ENCODE measurements around the gene NUP210L. TPM values are rescaled to one million over a fixed set of nuclear protein-coding genes. Genes with fewer than 3 reads are reported as not detected.

Gene NUP210L
- total and polyA plus RNA-seq, 9 of the 15 experiments (the other 6 are each of a cell fraction or from before 2014, with no cell fraction given) = 0.01 to 0.04 TPM; not detected in 7

GRCh38 chr1:154176337-154176736 is 21.5 kb upstream of the NUP210L start:
- in situ Hi-C loops (cut with MboI) = no loop called here
- no peak for DNase-seq (ENCODE audit: extremely low read depth in 1 of 4, low spot score in 3 of 4)
- Histone ChIP-seq H4K20me1 (replicated peaks; ENCODE audit: control insufficient read depth, insufficient read depth, low read length) (peaks cover 43% of the 10 kb centered on the region), H3K27me3 (ENCODE audit: control insufficient read depth in 2 of 2, insufficient read depth in 2 of 2, low read length in 2 of 2) (no peaks in the 10 kb centered on the region), H3K9me1 (ENCODE audit: control insufficient read depth, insufficient read depth, low read length) (no peaks in the 10 kb centered on the region), H3K4me1 (replicated peaks in 1 of 2; ENCODE audit: control insufficient read depth in 2 of 2, insufficient read depth in 2 of 2, low read length in 2 of 2) (peaks cover 17 to 40% of the 10 kb centered on the region in 2 experiments; a peak in 4 of 5 replicates), H3K36me3 (ENCODE audit: control insufficient read depth, insufficient read depth, low read length) (peaks cover 89% of the 10 kb centered on the region), H3K9me3 (replicated peaks; ENCODE audit: control insufficient read depth, insufficient read depth, low read depth, low read length) (no peaks in the 10 kb centered on the region; the same call in 1 of the 2 replicates), H3K4me3 (no peak overlapping the region), H3K4me2 (ENCODE audit: insufficient read depth, low read length) (no peak overlapping the region), H3K79me2 (ENCODE audit: control insufficient read depth, insufficient read depth, low read length) (peaks cover 84% of the 10 kb centered on the region), H3K27ac (ENCODE audit: extremely low read depth, low read depth, low read length) (no peak overlapping the region), H2AFZ (ENCODE audit: low read depth, low read length) (no peak overlapping the region), H3K9ac (ENCODE audit: insufficient read depth in 1 of 2, low read depth in 2 of 2, low read length in 2 of 2) (no peak overlapping the region)
- intact Hi-C loops (cut with micrococcal nuclease) = no loop called here
- no peak for TF ChIP-seq ZNF586 (CRISPR knock-in tag; conservative IDR thresholded peaks at IDR 0.05)
- no peak for TF ChIP-seq NFRKB (IDR thresholded peaks at IDR 0.05; ENCODE audit: low read depth)
- TF ChIP-seq TCF3 (CRISPR knock-in tag; IDR thresholded peaks at IDR 0.05) = no peak
- no peak for TF ChIP-seq ZNF384 (IDR thresholded peaks at IDR 0.05; ENCODE audit: low read depth, low read length)
- POLR2A ChIA-PET = interaction anchor here (0.8 to 3.5 kb wide), 4 partner anchors 9 to 186 kb away, joined by 3 to 17 read pairs (median 4); no protein-coding TSS in a partner anchor
- FAIRE-seq = no peak
- ATAC-seq = no peak
- no TSS peak for BruUV-seq (replicated peaks)
- CTCF ChIA-PET (ENCODE audit: low intra/inter-chr PET ratio) = no interaction called here
- 100% methylated on average over 2 of the region's 2 CpGs for WGBS (ENCODE audit: insufficient coverage, low coverage, missing lambda C conversion rate)

DNA sequence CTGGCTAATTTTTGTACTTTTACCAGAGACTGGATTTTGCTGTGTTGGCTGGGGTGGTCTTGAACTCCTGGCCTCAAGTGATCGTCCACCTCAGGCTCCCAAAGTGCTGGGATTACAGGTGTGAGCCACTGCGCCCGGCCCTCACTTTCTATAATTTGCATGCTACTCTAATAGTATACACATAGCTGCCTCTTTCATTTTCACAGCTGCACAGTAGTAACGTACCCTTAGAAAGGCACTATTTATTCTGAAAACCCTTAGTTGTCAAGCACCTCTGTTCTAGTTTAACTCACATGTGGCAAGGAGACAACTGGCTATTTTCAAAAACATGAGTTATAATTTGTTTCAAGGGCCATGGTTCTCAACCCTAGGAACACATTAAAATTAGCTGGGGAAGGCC is 19.8 kb upstream of the NUP210L start:
- FAIRE-seq (no peak), DNase-seq (ENCODE audit: extremely low read depth in 1 of 4, low spot score in 3 of 4) (no peak), ATAC-seq (no peak)
- H3K4me2 ChIP-seq (ENCODE audit: insufficient read depth, low read length) = no peak overlapping the region
- no peak overlapping the region for H3K9ac ChIP-seq (ENCODE audit: insufficient read depth in 1 of 2, low read depth in 2 of 2, low read length in 2 of 2)
- intact Hi-C loops (cut with micrococcal nuclease) (no loop called here), in situ Hi-C loops (cut with MboI) (no loop called here)
- H3K9me1 ChIP-seq (ENCODE audit: control insufficient read depth, insufficient read depth, low read length) = no peaks in the 10 kb centered on the region
- no TSS peak for BruUV-seq (replicated peaks)
- H3K36me3 ChIP-seq (ENCODE audit: control insufficient read depth, insufficient read depth, low read length) = peaks cover 91% of the 10 kb centered on the region
- peaks cover 67% of the 10 kb centered on the region for H3K79me2 ChIP-seq (ENCODE audit: control insufficient read depth, insufficient read depth, low read length)
- 94% methylated on average over 4 of the region's 4 CpGs for WGBS (ENCODE audit: insufficient coverage, low coverage, missing lambda C conversion rate)
- H2AFZ ChIP-seq (ENCODE audit: low read depth, low read length) = no peak overlapping the region
- H3K27me3 ChIP-seq (ENCODE audit: control insufficient read depth in 2 of 2, insufficient read depth in 2 of 2, low read length in 2 of 2) = no peaks in the 10 kb centered on the region
- CTCF ChIA-PET (ENCODE audit: low intra/inter-chr PET ratio) = no interaction called here
- H3K27ac ChIP-seq (ENCODE audit: extremely low read depth, low read depth, low read length) = no peak overlapping the region
- peaks cover 31% of the 10 kb centered on the region for H4K20me1 ChIP-seq (replicated peaks; ENCODE audit: control insufficient read depth, insufficient read depth, low read length)
- no peak overlapping the region for H3K4me3 ChIP-seq
- H3K9me3 ChIP-seq (replicated peaks; ENCODE audit: control insufficient read depth, insufficient read depth, low read depth, low read length) = no peaks in the 10 kb centered on the region; the same call in 1 of the 2 replicates
- POLR2A ChIA-PET = interaction anchor here (1.0 to 1.4 kb wide), 2 partner anchors 10 to 110 kb away, joined by 3 read pairs; no protein-coding TSS in a partner anchor
- H3K4me1 ChIP-seq (replicated peaks in 1 of 2; ENCODE audit: control insufficient read depth in 2 of 2, insufficient read depth in 2 of 2, low read length in 2 of 2) = peaks cover 13 to 26% of the 10 kb centered on the region in 2 experiments; a peak in 4 of 5 replicates
- TF ChIP-seq HMGN3 (IDR thresholded peaks at IDR 0.05; ENCODE audit: borderline replicate concordance, extremely low read depth, insufficient read length, low read depth, low read length) (no peak), ZNF589 (CRISPR knock-in tag; IDR thresholded peaks at IDR 0.05; ENCODE audit: low read depth) (no peak), ZBTB7A (IDR thresholded peaks at IDR 0.05; ENCODE audit: borderline replicate concordance, control insufficient read depth, low read depth, low read length) (no peak), TAF7 (tag; IDR thresholded peaks at IDR 0.05) (no peak), TCFL5 (CRISPR knock-in tag; conservative IDR thresholded peaks at IDR 0.05) (no peak), SMAD2 (IDR thresholded peaks at IDR 0.05; ENCODE audit: low read depth, low read length) (no peak), NEUROD1 (IDR thresholded peaks at IDR 0.05; ENCODE audit: borderline replicate concordance, low read depth, low read length, partially characterized antibody) (no peak), GTF2E2 (tag; IDR thresholded peaks at IDR 0.05) (no peak)
- TF ChIP-seq, protein P1, sequence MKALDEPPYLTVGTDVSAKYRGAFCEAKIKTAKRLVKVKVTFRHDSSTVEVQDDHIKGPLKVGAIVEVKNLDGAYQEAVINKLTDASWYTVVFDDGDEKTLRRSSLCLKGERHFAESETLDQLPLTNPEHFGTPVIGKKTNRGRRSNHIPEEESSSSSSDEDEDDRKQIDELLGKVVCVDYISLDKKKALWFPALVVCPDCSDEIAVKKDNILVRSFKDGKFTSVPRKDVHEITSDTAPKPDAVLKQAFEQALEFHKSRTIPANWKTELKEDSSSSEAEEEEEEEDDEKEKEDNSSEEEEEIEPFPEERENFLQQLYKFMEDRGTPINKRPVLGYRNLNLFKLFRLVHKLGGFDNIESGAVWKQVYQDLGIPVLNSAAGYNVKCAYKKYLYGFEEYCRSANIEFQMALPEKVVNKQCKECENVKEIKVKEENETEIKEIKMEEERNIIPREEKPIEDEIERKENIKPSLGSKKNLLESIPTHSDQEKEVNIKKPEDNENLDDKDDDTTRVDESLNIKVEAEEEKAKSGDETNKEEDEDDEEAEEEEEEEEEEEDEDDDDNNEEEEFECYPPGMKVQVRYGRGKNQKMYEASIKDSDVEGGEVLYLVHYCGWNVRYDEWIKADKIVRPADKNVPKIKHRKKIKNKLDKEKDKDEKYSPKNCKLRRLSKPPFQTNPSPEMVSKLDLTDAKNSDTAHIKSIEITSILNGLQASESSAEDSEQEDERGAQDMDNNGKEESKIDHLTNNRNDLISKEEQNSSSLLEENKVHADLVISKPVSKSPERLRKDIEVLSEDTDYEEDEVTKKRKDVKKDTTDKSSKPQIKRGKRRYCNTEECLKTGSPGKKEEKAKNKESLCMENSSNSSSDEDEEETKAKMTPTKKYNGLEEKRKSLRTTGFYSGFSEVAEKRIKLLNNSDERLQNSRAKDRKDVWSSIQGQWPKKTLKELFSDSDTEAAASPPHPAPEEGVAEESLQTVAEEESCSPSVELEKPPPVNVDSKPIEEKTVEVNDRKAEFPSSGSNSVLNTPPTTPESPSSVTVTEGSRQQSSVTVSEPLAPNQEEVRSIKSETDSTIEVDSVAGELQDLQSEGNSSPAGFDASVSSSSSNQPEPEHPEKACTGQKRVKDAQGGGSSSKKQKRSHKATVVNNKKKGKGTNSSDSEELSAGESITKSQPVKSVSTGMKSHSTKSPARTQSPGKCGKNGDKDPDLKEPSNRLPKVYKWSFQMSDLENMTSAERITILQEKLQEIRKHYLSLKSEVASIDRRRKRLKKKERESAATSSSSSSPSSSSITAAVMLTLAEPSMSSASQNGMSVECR (CRISPR knock-in tag; IDR thresholded peaks at IDR 0.05) = no peak

All from K562 (cell line).